HepG2 (cell line): ENCODE results near the gene GFPT1. TPM values are rescaled to one million over a fixed set of nuclear protein-coding genes. Genes with fewer than 3 reads are reported as not detected.

Source experiments
- BORCS8-MEF2B ChIP-seq: sonication (generic); formaldehyde crosslinking; IDR thresholded peaks from 2 replicates; pipeline ENCODE4 v1.8.0; 2022; ENCODE audit warnings: mild to moderate bottlenecking, missing genetic modification reagents
- ERF ChIP-seq: IDR thresholded peaks from 2 replicates; pipeline ENCODE4 v1.6.1; 2018; ENCODE audit warnings: missing biosample characterization, missing genetic modification reagents
- HDAC2 ChIP-seq: sonication (generic); formaldehyde crosslinking; IDR thresholded peaks from 2 replicates; pipeline ENCODE4 v1.4.0; 2020; ENCODE audit warnings: missing genetic modification reagents
- HNRNPLL ChIP-seq: fragments of 200-400 bp; formaldehyde crosslinking; IDR thresholded peaks from 2 replicates; pipeline ENCODE4 v1.6.1; 2017; ENCODE audit warnings: mild to moderate bottlenecking, low read depth, low read length; ENCODE audit not compliant: poor library complexity, severe bottlenecking
- NCOA2 ChIP-seq: sonication (generic); formaldehyde crosslinking; IDR thresholded peaks from 2 replicates; pipeline ENCODE4 v1.8.0; 2022; ENCODE audit warnings: inconsistent platforms
- PCBP1 ChIP-seq: fragments of 200-400 bp; formaldehyde crosslinking; IDR thresholded peaks from 2 replicates; pipeline ENCODE4 v1.6.1; 2017; ENCODE audit warnings: mild to moderate bottlenecking, low read depth, low read length, borderline replicate concordance
- PRMT3 ChIP-seq: sonication (generic); formaldehyde crosslinking; IDR thresholded peaks from 2 replicates; pipeline ENCODE4 v1.8.1; 2022; ENCODE audit warnings: low read depth, mild to moderate bottlenecking, moderate library complexity, missing genetic modification reagents, borderline replicate concordance
- ZNF251 ChIP-seq: sonication (generic); formaldehyde crosslinking; IDR thresholded peaks from 2 replicates; pipeline ENCODE4 v1.9.0; 2021; ENCODE audit warnings: mild to moderate bottlenecking, missing genetic modification reagents
- ZNF749 ChIP-seq: sonication (generic); formaldehyde crosslinking; IDR thresholded peaks from 2 replicates; pipeline ENCODE4 v1.8.0; 2022; ENCODE audit warnings: mild to moderate bottlenecking, missing genetic modification reagents, moderate library complexity, borderline replicate concordance
- ZNF839 ChIP-seq: sonication (generic); formaldehyde crosslinking; IDR thresholded peaks from 2 replicates; pipeline ENCODE4 v1.4.0; 2020; ENCODE audit warnings: missing genetic modification reagents, mild to moderate bottlenecking, borderline replicate concordance
- polyA plus RNA-seq, 8 experiments: library from polyadenylated mRNA; depleted of rRNA in 3 of 8; stranded (reverse) in 7 of 8; unstranded in 1 of 8; fragments of >200 nt; fragmentation: Illumina TruSeq in 4 of 8; extraction: Trizol in 4 of 8; gene quantifications; 2 replicates each; pipeline versions ENCODE4 v1.2.1 to v1.2.3, GENCODE V29; 2011 to 2016; ENCODE audit warnings: low read depth in 4 of 8, missing spikeins in 1 of 8, mixed read lengths in 1 of 8; ENCODE audit not compliant: insufficient read depth in 1 of 8
- total RNA-seq, 5 experiments: library from RNA; depleted of rRNA; stranded (reverse); fragments of >200 nt; fragmentation: Illumina TruSeq; extraction: Trizol; gene quantifications; 2 replicates each; pipeline ENCODE4 v1.2.3, GENCODE V29; 2016; ENCODE audit warnings: low read depth in 1 of 5
- TF ChIP-seq, protein P1 (sequence below): IDR thresholded peaks from 2 replicates; pipeline ENCODE4 v1.6.1; 2012; ENCODE audit warnings: low read depth, low read length, improper control_type of control experiment
- TF ChIP-seq, protein P2 (sequence below): sonication (generic); formaldehyde crosslinking; IDR thresholded peaks from 2 replicates; pipeline ENCODE4 v1.8.1; 2023; ENCODE audit warnings: mild to moderate bottlenecking, moderate library complexity, missing genetic modification reagents
- TF ChIP-seq, protein P3 (sequence below): sonication (generic); formaldehyde crosslinking; IDR thresholded peaks from 2 replicates; pipeline ENCODE4 v1.5.1; 2020; ENCODE audit warnings: mild to moderate bottlenecking, missing genetic modification reagents, moderate library complexity
- TF ChIP-seq, protein P4 (sequence below), 2 experiments: sonication (generic) in 1 of 2; formaldehyde crosslinking in 1 of 2; IDR thresholded peaks; 2 replicates each; pipeline versions ENCODE4 v1.4.0 to v1.6.1; 2018 to 2020; ENCODE audit warnings: missing genetic modification reagents in 2 of 2, borderline replicate concordance in 1 of 2, low read depth in 1 of 2, mild to moderate bottlenecking in 1 of 2, missing biosample characterization in 1 of 2
- TF ChIP-seq, protein P5 (sequence below): sonication (generic); formaldehyde crosslinking; IDR thresholded peaks from 2 replicates; pipeline ENCODE4 v1.4.0; 2020; ENCODE audit warnings: mild to moderate bottlenecking, missing genetic modification reagents

Gene GFPT1
- total and polyA plus RNA-seq, 2 of the 13 experiments (the other 11 are each of a cell fraction or from before 2014, with no cell fraction given) = 24.0 to 84.9 TPM

GRCh38 chr2:69306822-69307578, 80.0 kb downstream of the GFPT1 start (continued):
- TF ChIP-seq, protein P1, sequence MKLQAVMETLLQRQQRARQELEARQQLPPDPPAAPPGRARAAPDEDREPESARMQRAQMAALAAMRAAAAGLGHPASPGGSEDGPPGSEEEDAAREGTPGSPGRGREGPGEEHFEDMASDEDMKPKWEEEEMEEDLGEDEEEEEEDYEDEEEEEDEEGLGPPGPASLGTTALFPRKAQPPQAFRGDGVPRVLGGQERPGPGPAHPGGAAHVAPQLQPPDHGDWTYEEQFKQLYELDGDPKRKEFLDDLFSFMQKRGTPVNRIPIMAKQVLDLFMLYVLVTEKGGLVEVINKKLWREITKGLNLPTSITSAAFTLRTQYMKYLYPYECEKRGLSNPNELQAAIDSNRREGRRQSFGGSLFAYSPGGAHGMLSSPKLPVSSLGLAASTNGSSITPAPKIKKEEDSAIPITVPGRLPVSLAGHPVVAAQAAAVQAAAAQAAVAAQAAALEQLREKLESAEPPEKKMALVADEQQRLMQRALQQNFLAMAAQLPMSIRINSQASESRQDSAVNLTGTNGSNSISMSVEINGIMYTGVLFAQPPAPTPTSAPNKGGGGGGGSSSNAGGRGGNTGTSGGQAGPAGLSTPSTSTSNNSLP = 0 out of 2 replicates have a peak, but pooled peaks have one; percentile 8
- TF ChIP-seq, protein P2, sequence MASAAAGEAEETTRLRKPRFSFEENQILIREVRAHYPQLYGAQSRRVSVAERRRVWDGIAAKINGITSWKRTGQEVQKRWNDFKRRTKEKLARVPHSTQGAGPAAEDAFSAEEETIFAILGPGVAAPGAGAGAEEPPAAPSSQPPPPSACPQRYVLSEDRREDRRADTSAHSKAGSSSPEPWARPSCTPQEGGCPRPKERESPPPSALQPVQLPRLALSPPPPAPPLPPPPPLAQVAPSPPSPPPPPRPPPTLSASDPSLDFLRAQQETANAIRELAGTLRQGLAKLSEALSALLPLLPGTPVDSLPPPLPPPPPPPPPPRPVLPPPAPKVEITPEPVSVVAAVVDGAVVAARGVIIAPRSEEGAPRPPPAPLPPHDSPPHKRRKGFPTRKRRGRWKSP (CRISPR knock-in tag) = 0 out of 2 replicates have a peak, but pooled peaks have one; percentile 25
- TF ChIP-seq NCOA2 (CRISPR knock-in tag) (peak; percentile 47; the same call in 1 of the 2 replicates), ERF (CRISPR knock-in tag) (peak; percentile 63), PCBP1 (no peak), HDAC2 (CRISPR knock-in tag) (peak; percentile 60; the same call in 1 of the 2 replicates), ZNF749 (peak; percentile 28; the same call in 1 of the 2 replicates), HNRNPLL (peak; percentile 44), ZNF251 (CRISPR knock-in tag) (0 out of 2 replicates have a peak, but pooled peaks have one; percentile 65), BORCS8-MEF2B (0 out of 2 replicates have a peak, but pooled peaks have one; percentile 55), PRMT3 (CRISPR knock-in tag) (no peak; the same call in 1 of the 2 replicates), ZNF839 (CRISPR knock-in tag) (peak; percentile 50; the same call in 1 of the 2 replicates)
- TF ChIP-seq, protein P3, sequence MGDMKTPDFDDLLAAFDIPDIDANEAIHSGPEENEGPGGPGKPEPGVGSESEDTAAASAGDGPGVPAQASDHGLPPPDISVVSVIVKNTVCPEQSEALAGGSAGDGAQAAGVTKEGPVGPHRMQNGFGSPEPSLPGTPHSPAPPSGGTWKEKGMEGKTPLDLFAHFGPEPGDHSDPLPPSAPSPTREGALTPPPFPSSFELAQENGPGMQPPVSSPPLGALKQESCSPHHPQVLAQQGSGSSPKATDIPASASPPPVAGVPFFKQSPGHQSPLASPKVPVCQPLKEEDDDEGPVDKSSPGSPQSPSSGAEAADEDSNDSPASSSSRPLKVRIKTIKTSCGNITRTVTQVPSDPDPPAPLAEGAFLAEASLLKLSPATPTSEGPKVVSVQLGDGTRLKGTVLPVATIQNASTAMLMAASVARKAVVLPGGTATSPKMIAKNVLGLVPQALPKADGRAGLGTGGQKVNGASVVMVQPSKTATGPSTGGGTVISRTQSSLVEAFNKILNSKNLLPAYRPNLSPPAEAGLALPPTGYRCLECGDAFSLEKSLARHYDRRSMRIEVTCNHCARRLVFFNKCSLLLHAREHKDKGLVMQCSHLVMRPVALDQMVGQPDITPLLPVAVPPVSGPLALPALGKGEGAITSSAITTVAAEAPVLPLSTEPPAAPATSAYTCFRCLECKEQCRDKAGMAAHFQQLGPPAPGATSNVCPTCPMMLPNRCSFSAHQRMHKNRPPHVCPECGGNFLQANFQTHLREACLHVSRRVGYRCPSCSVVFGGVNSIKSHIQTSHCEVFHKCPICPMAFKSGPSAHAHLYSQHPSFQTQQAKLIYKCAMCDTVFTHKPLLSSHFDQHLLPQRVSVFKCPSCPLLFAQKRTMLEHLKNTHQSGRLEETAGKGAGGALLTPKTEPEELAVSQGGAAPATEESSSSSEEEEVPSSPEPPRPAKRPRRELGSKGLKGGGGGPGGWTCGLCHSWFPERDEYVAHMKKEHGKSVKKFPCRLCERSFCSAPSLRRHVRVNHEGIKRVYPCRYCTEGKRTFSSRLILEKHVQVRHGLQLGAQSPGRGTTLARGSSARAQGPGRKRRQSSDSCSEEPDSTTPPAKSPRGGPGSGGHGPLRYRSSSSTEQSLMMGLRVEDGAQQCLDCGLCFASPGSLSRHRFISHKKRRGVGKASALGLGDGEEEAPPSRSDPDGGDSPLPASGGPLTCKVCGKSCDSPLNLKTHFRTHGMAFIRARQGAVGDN (CRISPR knock-in tag) = peak; percentile 83
- TF ChIP-seq, protein P4, sequence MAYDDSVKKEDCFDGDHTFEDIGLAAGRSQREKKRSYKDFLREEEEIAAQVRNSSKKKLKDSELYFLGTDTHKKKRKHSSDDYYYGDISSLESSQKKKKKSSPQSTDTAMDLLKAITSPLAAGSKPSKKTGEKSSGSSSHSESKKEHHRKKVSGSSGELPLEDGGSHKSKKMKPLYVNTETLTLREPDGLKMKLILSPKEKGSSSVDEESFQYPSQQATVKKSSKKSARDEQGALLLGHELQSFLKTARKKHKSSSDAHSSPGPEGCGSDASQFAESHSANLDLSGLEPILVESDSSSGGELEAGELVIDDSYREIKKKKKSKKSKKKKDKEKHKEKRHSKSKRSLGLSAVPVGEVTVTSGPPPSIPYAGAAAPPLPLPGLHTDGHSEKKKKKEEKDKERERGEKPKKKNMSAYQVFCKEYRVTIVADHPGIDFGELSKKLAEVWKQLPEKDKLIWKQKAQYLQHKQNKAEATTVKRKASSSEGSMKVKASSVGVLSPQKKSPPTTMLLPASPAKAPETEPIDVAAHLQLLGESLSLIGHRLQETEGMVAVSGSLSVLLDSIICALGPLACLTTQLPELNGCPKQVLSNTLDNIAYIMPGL (CRISPR knock-in tag; IDR thresholded peaks at IDR 0.05; ENCODE audit: borderline replicate concordance in 1 of 2, low read depth in 1 of 2) = peak; percentile 78 to 79
- TF ChIP-seq, protein P5, sequence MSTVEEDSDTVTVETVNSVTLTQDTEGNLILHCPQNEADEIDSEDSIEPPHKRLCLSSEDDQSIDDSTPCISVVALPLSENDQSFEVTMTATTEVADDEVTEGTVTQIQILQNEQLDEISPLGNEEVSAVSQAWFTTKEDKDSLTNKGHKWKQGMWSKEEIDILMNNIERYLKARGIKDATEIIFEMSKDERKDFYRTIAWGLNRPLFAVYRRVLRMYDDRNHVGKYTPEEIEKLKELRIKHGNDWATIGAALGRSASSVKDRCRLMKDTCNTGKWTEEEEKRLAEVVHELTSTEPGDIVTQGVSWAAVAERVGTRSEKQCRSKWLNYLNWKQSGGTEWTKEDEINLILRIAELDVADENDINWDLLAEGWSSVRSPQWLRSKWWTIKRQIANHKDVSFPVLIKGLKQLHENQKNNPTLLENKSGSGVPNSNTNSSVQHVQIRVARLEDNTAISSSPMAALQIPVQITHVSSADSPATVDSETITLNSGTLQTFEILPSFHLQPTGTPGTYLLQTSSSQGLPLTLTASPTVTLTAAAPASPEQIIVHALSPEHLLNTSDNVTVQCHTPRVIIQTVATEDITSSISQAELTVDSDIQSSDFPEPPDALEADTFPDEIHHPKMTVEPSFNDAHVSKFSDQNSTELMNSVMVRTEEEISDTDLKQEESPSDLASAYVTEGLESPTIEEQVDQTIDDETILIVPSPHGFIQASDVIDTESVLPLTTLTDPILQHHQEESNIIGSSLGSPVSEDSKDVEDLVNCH = 0 out of 2 replicates have a peak, but pooled peaks have one; percentile 77
